Neural cell (in vitro differentiated cells): ENCODE measurements around the gene SCGN. TPM values are rescaled to one million over a fixed set of nuclear protein-coding genes. Genes with fewer than 3 reads are reported as not detected.

ENCODE experiments used
- H2AFZ ChIP-seq: fragments of 200-600, 300-800 bp; sonication (generic), shearing (Covaris generic); 2 replicates; pipeline ENCODE4 v1.6.0; 2014; ENCODE audit warnings: low read depth, mild to moderate bottlenecking, antibody characterized with exemption, low read length, moderate library complexity
- H3F3A ChIP-seq: fragments of 200-600 bp; shearing (Covaris generic); 2 replicates; pipeline ENCODE4 v1.6.1; 2016; ENCODE audit warnings: mild to moderate bottlenecking, moderate library complexity, mixed read lengths, antibody characterized with exemption, low read length; ENCODE audit not compliant: insufficient read depth, poor library complexity, severe bottlenecking
- H3K27ac ChIP-seq: fragments of 200-600, 300-800 bp; sonication (generic), shearing (Covaris generic); 2 replicates; pipeline ENCODE4 v1.5.1; 2014; ENCODE audit warnings: mild to moderate bottlenecking, low read length, moderate library complexity
- H3K27me3 ChIP-seq: fragments of 300-800, 200-600 bp; sonication (generic), shearing (Covaris generic); 2 replicates; pipeline ENCODE4 v1.6.0; 2014; ENCODE audit warnings: mild to moderate bottlenecking, low read depth, low read length, moderate library complexity; ENCODE audit not compliant: insufficient read depth
- H3K36me3 ChIP-seq: fragments of 300-800, 200-600 bp; sonication (generic), shearing (Covaris generic); 2 replicates; pipeline ENCODE4 v1.5.1; 2014; ENCODE audit warnings: mild to moderate bottlenecking, antibody characterized with exemption, low read length, moderate library complexity; ENCODE audit not compliant: insufficient read depth
- H3K4me2 ChIP-seq: fragments of 300-800, 200-600 bp; sonication (generic), shearing (Covaris generic); 2 replicates; pipeline ENCODE4 v1.6.0; 2014; ENCODE audit warnings: mild to moderate bottlenecking, low read length
- H3K4me3 ChIP-seq: fragments of 300-800, 200-600 bp; sonication (generic), shearing (Covaris generic); 2 replicates; pipeline ENCODE4 v1.5.1; 2014; ENCODE audit warnings: mild to moderate bottlenecking, low read length, moderate library complexity
- H3K79me2 ChIP-seq: fragments of 200-600 bp; shearing (Covaris generic); replicated peaks from 2 replicates; pipeline ENCODE4 v1.6.0; 2014; ENCODE audit warnings: mild to moderate bottlenecking, low read length, moderate library complexity; ENCODE audit not compliant: insufficient read depth
- H3K9ac ChIP-seq: fragments of 300-800, 200-600 bp; sonication (generic), shearing (Covaris generic); 2 replicates; pipeline ENCODE4 v1.6.1; 2016; ENCODE audit warnings: mild to moderate bottlenecking, low read length, mixed read lengths
- H3K9me2 ChIP-seq: fragments of 200-600 bp; shearing (Covaris generic); 2 replicates; pipeline ENCODE4 v1.6.1; 2016; ENCODE audit warnings: mild to moderate bottlenecking, low read length, mixed read lengths; ENCODE audit not compliant: insufficient read depth
- H3K9me3 ChIP-seq: fragments of 200-600, 300-800 bp; sonication (generic), shearing (Covaris generic); 2 replicates; pipeline ENCODE4 v1.6.1; 2016; ENCODE audit warnings: mild to moderate bottlenecking, mixed run types, low read length, moderate library complexity, mixed read lengths
- H4K20me1 ChIP-seq: fragments of 200-600 bp; shearing (Covaris generic); 2 replicates; pipeline ENCODE4 v1.6.1; 2016; ENCODE audit warnings: mild to moderate bottlenecking, mixed run types; ENCODE audit not compliant: insufficient read depth
- EP300 ChIP-seq: fragments of 450-650 bp; conservative IDR thresholded peaks from 2 replicates; pipeline ENCODE4 v1.6.1; 2014; ENCODE audit warnings: antibody characterized with exemption, mild to moderate bottlenecking, moderate library complexity; ENCODE audit not compliant: poor library complexity, severe bottlenecking
- EZH2 ChIP-seq: fragments of 200-600, 300-800 bp; shearing (Covaris generic), sonication (generic); IDR thresholded peaks from 2 replicates; pipeline ENCODE4 v1.6.1; 2014; ENCODE audit warnings: antibody characterized with exemption, low read length, borderline replicate concordance, mild to moderate bottlenecking; ENCODE audit not compliant: insufficient read depth, poor library complexity, severe bottlenecking
- MXI1 ChIP-seq: fragments of 450-650 bp; conservative IDR thresholded peaks from 2 replicates; pipeline ENCODE4 v1.6.1; 2014; ENCODE audit warnings: antibody characterized with exemption, mild to moderate bottlenecking; ENCODE audit not compliant: poor library complexity, severe bottlenecking
- POLR2AphosphoS5 ChIP-seq: IDR thresholded peaks from 2 replicates; pipeline ENCODE4 v1.6.1; 2012
- RAD21 ChIP-seq: fragments of 450-650 bp; conservative IDR thresholded peaks from 2 replicates; pipeline ENCODE4 v1.6.1; 2014; ENCODE audit warnings: antibody characterized with exemption, mild to moderate bottlenecking, moderate library complexity
- SMC3 ChIP-seq: fragments of 450-650 bp; conservative IDR thresholded peaks from 2 replicates; pipeline ENCODE4 v1.6.1; 2014; ENCODE audit warnings: antibody characterized with exemption, mild to moderate bottlenecking, moderate library complexity; ENCODE audit not compliant: poor library complexity
- TAF1 ChIP-seq: IDR thresholded peaks from 2 replicates; pipeline ENCODE4 v1.6.1; 2012; ENCODE audit warnings: low read depth
- polyA plus RNA-seq: library from polyadenylated mRNA; depleted of rRNA; stranded (reverse); fragments of >200 nt; gene quantifications from 2 replicates; pipeline ENCODE4 v1.2.3, GENCODE V29; 2014
- TF ChIP-seq, protein P1 (sequence below): fragments of 450-650 bp; IDR thresholded peaks from 2 replicates; pipeline ENCODE4 v1.5.1; 2014; ENCODE audit warnings: antibody characterized with exemption, mild to moderate bottlenecking, moderate library complexity; ENCODE audit not compliant: poor library complexity, severe bottlenecking
- TF ChIP-seq, protein P2 (sequence below): IDR thresholded peaks from 2 replicates; pipeline ENCODE4 v1.6.1; 2012; ENCODE audit warnings: borderline replicate concordance

SCGN gene
- polyA plus RNA-seq, 1 donor from 2014 or later: 254 TPM

DNA sequence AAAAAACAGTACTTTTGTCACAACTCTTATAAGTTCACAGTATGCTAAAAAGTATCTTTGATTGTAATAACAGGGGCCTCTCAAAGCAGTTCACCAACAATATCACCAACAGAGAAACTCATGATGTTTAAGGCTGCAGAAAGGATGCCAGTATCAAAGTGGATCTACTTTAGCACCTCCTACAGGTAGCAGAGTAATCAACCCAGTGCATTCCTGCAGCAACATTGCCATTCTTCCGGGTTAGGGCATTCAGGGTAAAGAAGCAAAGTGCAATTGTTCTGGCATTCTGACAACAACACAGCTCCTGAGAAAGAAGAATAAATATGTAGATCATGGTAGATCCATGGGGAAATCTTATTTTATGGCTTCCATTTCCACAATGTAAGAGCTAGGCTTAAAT is 95.0 kb downstream of the SCGN start:
- TF ChIP-seq, protein P1, sequence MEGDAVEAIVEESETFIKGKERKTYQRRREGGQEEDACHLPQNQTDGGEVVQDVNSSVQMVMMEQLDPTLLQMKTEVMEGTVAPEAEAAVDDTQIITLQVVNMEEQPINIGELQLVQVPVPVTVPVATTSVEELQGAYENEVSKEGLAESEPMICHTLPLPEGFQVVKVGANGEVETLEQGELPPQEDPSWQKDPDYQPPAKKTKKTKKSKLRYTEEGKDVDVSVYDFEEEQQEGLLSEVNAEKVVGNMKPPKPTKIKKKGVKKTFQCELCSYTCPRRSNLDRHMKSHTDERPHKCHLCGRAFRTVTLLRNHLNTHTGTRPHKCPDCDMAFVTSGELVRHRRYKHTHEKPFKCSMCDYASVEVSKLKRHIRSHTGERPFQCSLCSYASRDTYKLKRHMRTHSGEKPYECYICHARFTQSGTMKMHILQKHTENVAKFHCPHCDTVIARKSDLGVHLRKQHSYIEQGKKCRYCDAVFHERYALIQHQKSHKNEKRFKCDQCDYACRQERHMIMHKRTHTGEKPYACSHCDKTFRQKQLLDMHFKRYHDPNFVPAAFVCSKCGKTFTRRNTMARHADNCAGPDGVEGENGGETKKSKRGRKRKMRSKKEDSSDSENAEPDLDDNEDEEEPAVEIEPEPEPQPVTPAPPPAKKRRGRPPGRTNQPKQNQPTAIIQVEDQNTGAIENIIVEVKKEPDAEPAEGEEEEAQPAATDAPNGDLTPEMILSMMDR: no peak
- TF ChIP-seq EP300 (no peak), SMC3 (no peak), POLR2AphosphoS5 (no peak), EZH2 (no peak), RAD21 (no peak), MXI1 (no peak)
- no peaks in the 10 kb centered on the region for H3K9me3 ChIP-seq
- H3K4me2 ChIP-seq: no peak overlapping the region
- no peak overlapping the region for H3K4me3 ChIP-seq
- no peaks in the 10 kb centered on the region for H3K36me3 ChIP-seq
- no peak overlapping the region for H3K9ac ChIP-seq
- H3F3A ChIP-seq: no peaks in the 10 kb centered on the region
- H3K27me3 ChIP-seq: no peaks in the 10 kb centered on the region
- H3K79me2 ChIP-seq: no peaks in the 10 kb centered on the region
- no peaks in the 10 kb centered on the region for H4K20me1 ChIP-seq
- H3K9me2 ChIP-seq: no peaks in the 10 kb centered on the region
- no peak overlapping the region for H2AFZ ChIP-seq
- no peak overlapping the region for H3K27ac ChIP-seq

GRCh38 chr6:25747477-25747876 is 95.5 kb downstream of the SCGN start:
- Histone ChIP-seq H2AFZ (no peak overlapping the region), H3K36me3 (no peaks in the 10 kb centered on the region), H3K9ac (no peak overlapping the region), H3K27me3 (no peaks in the 10 kb centered on the region), H3K4me2 (no peak overlapping the region), H4K20me1 (no peaks in the 10 kb centered on the region), H3K79me2 (no peaks in the 10 kb centered on the region), H3K4me3 (no peak overlapping the region), H3F3A (no peaks in the 10 kb centered on the region), H3K9me3 (no peaks in the 10 kb centered on the region), H3K9me2 (no peaks in the 10 kb centered on the region), H3K27ac (no peak overlapping the region)
- TF ChIP-seq POLR2AphosphoS5 (no peak), SMC3 (no peak), EZH2 (no peak), MXI1 (no peak), RAD21 (no peak), TAF1 (no peak), EP300 (no peak)
- TF ChIP-seq, protein P2, sequence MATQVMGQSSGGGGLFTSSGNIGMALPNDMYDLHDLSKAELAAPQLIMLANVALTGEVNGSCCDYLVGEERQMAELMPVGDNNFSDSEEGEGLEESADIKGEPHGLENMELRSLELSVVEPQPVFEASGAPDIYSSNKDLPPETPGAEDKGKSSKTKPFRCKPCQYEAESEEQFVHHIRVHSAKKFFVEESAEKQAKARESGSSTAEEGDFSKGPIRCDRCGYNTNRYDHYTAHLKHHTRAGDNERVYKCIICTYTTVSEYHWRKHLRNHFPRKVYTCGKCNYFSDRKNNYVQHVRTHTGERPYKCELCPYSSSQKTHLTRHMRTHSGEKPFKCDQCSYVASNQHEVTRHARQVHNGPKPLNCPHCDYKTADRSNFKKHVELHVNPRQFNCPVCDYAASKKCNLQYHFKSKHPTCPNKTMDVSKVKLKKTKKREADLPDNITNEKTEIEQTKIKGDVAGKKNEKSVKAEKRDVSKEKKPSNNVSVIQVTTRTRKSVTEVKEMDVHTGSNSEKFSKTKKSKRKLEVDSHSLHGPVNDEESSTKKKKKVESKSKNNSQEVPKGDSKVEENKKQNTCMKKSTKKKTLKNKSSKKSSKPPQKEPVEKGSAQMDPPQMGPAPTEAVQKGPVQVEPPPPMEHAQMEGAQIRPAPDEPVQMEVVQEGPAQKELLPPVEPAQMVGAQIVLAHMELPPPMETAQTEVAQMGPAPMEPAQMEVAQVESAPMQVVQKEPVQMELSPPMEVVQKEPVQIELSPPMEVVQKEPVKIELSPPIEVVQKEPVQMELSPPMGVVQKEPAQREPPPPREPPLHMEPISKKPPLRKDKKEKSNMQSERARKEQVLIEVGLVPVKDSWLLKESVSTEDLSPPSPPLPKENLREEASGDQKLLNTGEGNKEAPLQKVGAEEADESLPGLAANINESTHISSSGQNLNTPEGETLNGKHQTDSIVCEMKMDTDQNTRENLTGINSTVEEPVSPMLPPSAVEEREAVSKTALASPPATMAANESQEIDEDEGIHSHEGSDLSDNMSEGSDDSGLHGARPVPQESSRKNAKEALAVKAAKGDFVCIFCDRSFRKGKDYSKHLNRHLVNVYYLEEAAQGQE: no peak
- TF ChIP-seq, protein P1: no peak
